ENCODE measurements around the gene ING5. TPM values are rescaled to one million over a fixed set of nuclear protein-coding genes. Genes with fewer than 3 reads are reported as not detected.

The ING5 gene
- polyA plus RNA-seq, 1 donor: 21.8 TPM

DNA sequence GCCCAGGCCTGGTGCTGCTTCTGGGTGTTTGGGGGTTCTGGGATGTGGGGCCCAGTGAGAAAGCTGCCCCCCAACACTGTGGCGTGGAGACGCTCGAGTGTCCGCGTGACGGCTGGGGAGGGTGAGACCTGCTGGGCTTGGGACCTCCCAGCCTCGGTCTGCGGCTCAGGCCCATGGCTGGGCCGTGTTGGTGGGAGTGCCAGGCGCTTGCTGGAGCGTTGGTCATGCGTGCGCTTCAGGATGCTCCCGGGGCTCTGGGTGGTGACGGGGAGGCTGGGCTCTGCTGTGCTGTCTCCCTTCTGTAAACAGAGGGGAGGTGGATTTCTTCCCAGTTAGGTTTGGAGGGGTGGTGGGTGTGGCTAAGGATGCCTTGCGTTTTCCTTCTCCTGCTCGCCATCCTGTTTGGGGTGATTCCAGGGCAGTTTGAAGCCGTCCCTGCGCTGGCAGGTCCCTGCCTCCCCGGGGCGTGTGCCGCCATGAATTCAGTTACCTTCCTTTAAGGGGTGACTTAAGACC is 75.4 kb downstream of the ING5 start:
- no peak for DNase-seq

DNA sequence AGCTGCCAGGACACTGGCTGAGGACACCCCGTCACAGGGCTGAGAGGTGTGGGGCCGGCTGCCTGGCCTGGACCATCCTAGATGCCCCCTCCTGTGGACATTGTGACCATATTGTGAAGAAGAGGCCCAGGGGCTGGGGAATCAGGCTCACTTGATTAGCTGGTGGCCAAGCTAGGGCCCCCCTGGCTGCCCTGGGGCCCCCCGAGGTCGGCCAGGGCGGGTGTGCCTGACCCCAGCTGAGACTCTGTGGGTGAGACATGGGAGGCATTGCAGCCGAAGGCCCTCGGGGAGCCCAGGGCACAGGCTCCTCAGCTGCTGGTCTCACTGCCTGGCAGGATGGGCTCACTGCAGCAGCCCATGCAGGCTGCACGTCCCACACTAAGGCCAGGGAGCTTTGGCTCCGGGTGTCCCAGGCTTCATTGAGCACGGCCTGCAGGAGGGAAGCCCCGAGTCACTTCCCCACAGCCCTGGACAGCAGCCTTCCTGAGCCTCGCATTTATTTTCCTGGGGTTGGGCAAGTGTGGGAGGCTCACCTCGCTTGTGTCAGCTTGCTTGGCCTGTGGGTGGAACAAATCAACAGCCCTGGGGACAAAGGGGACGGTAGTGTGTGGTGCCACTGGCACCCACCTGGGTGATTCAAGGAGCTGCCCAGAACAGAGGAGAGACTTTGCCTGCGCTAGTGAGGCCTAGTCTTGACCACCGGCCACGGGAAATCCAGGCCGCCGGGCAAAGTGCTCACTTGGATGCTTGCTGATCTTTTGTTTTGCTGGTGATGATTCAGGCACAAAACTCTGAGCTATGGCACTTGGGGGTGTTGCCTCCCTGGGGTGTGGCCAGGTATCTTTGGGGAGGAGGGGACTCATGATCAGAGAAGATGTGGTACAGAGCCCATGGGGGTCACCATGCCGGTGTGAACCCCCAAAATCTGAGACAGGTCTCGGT is 76.1 kb downstream of the ING5 start:
- DNase-seq: no peak

Other genes with a start within 250 kb of the ING5 start
- 311 TPM for gene STK25, start 193.5 kb upstream of the ING5 start, polyA plus RNA-seq (ENCODE audit: insufficient read length)
- gene BOK, start 143.3 kb upstream of the ING5 start, polyA plus RNA-seq (ENCODE audit: insufficient read length): 69.5 TPM
- gene THAP4, start 64.9 kb upstream of the ING5 start, polyA plus RNA-seq (ENCODE audit: insufficient read length): 47.2 TPM
- 59.6 TPM for gene ATG4B, start 64.3 kb upstream of the ING5 start, polyA plus RNA-seq (ENCODE audit: insufficient read length)
- 27.0 TPM for gene DTYMK, start 15.2 kb upstream of the ING5 start, polyA plus RNA-seq (ENCODE audit: insufficient read length)
- 25.0 TPM for gene D2HGDH, start 32.6 kb downstream of the ING5 start, polyA plus RNA-seq (ENCODE audit: insufficient read length)
- gene GAL3ST2, start 74.8 kb downstream of the ING5 start, polyA plus RNA-seq (ENCODE audit: insufficient read length): not detected
- gene NEU4, start 107.2 kb downstream of the ING5 start, polyA plus RNA-seq (ENCODE audit: insufficient read length): 6.7 TPM
- 0.12 TPM for gene PDCD1, start 156.9 kb downstream of the ING5 start, polyA plus RNA-seq (ENCODE audit: insufficient read length)
- gene RTP5, start 167.7 kb downstream of the ING5 start, polyA plus RNA-seq (ENCODE audit: insufficient read length): not detected

Data from hindlimb muscle (tissue), 1 donor.